ENCODE results near the gene CENPE. TPM values are rescaled to one million over a fixed set of nuclear protein-coding genes. Genes with fewer than 3 reads are reported as not detected.

CENPE gene
- total RNA-seq, 2 experiments from 2014 or later, result 56.6 to 73.3 TPM

Other genes starting within 250 kb of the CENPE start
- gene SLC9B1, start 178.6 kb downstream of the CENPE start, total RNA-seq, result 1 to 10 TPM; 1.2 to 1.3 TPM
- gene SLC9B2, start 121.6 kb downstream of the CENPE start, total RNA-seq, result 10 to 100 TPM; 24.2 to 27.4 TPM
- 10 to 100 TPM; 16.5 to 19.2 TPM for gene BDH2, start 98.5 kb downstream of the CENPE start, total RNA-seq

All from activated CD8-positive, alpha-beta memory T cell treated with anti-CD3 and anti-CD28 coated beads, Interleukin-2, amount 10 ng/mL, durations not matched to agents 7 days and 5 days (primary cell).